Activated CD4-positive, alpha-beta T cell treated with anti-CD3 and anti-CD28 coated beads, Interleukin-2, amount 10 ng/mL, durations not matched to agents 24 days and 14 days (primary cell): ENCODE data around the gene MMP14. TPM values are rescaled to one million over a fixed set of nuclear protein-coding genes. Genes with fewer than 3 reads are reported as not detected.

Experiments
- DNase-seq: peaks from one replicate; pipeline ENCODE4 v3.0.0; 2022
- H3K27ac Mint-ChIP-seq: one replicate; pipeline ENCODE4 v1.8.0; 2022; ENCODE audit warnings: mild to moderate bottlenecking, mixed read lengths
- H3K27me3 Mint-ChIP-seq: one replicate; pipeline ENCODE4 v1.8.0; 2022; ENCODE audit warnings: mixed read lengths
- H3K36me3 Mint-ChIP-seq: one replicate; pipeline ENCODE4 v1.8.0; 2022; ENCODE audit warnings: low read depth, mild to moderate bottlenecking, mixed read lengths
- H3K4me1 Mint-ChIP-seq: one replicate; pipeline ENCODE4 v1.8.0; 2021; ENCODE audit warnings: mixed read lengths
- H3K4me3 Mint-ChIP-seq: one replicate; pipeline ENCODE4 v1.8.0; 2022; ENCODE audit warnings: mild to moderate bottlenecking, moderate library complexity, mixed read lengths
- H3K9me3 Mint-ChIP-seq: one replicate; pipeline ENCODE4 v1.8.0; 2021; ENCODE audit warnings: mixed read lengths
- intact Hi-C: fragments of 100-400 bp; cut with micrococcal nuclease; formaldehyde crosslinking; loops from one replicate; pipeline ENCODE4 v1.15.1; 2023
- total RNA-seq: library from RNA; stranded (reverse); gene quantifications from 2 replicates; pipeline ENCODE4 v1.2.3, GENCODE V29; 2022

Gene MMP14
- total RNA-seq, 1 donor from 2014 or later, result 3.2 TPM

- Mint-ChIP-seq H3K4me3 (no peak overlapping the region), H3K36me3 (peaks cover 13% of the 10 kb centered on the region), H3K27ac (no peak overlapping the region), H3K4me1 (peaks cover 32% of the 10 kb centered on the region), H3K9me3 (no peaks in the 10 kb centered on the region), H3K27me3 (peaks cover 8% of the 10 kb centered on the region)
- DNase-seq, result no peak
- intact Hi-C loops, result no loop called here
These were observed 47.8 kb downstream of the MMP14 start for GRCh38 chr14:22884076-22884737.

DNA sequence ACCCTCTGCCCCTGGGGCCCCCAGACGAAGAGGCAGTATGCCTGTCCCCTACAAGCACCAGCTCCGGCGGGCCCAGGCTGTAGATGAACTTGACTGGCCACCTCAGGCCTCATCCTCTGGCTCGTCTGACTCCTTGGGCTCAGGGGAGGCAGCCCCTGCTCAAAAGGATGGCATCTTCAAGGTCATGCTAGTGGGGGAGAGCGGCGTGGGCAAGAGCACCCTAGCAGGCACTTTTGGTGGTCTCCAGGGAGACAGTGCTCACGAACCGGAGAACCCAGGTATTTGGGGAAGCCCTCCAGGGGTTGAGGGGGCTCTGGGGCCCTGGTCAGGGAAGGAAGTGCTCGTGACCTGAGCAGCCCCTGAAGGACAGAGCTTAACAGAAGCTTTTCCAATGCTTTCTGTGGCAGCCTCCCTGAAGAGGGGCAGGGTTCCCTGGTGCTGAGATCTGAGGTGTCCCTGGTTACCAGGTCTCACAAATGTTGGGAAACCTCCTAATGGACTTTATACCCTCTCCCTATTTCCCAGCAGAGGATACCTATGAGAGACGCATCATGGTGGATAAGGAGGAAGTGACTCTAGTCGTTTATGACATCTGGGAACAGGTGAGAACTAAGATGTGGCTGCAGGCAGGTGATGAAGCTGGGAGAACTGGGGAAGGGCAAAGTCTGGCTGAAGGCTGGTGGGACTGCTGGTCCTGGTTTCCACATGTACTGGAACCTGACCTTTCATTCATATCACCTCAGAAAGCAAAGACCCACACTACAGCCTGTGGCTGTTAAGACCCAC, 48.5 kb downstream of the MMP14 start:
- H3K4me1 Mint-ChIP-seq, result peaks cover 33% of the 10 kb centered on the region
- peak; percentile 57 for DNase-seq
- H3K36me3 Mint-ChIP-seq, result peaks cover 9% of the 10 kb centered on the region
- H3K4me3 Mint-ChIP-seq, result no peak overlapping the region
- H3K27ac Mint-ChIP-seq, result no peak overlapping the region
- H3K27me3 Mint-ChIP-seq, result peaks cover 8% of the 10 kb centered on the region
- intact Hi-C loops, result no loop called here
- no peaks in the 10 kb centered on the region for H3K9me3 Mint-ChIP-seq

DNA sequence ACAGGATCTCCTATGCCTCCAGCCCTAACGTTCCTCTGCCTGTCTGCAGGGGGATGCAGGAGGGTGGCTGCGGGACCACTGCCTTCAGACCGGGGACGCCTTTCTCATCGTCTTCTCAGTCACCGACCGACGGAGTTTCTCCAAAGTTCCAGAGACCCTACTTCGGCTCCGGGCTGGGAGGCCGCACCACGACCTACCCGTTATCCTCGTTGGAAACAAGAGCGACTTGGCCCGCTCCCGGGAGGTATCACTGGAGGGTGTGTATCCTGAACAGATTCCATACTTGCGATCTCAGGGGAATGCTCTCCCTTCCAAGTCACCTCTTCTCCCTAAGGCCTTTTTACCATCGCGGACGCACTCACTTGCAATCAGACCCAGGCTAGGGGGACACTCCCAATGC, 49.6 kb downstream of the MMP14 start:
- intact Hi-C loops, result no loop called here

GRCh38 chr14:22886500-22887259, 50.3 kb downstream of the MMP14 start:
- H3K36me3 Mint-ChIP-seq, result peaks cover 11% of the 10 kb centered on the region
- H3K27ac Mint-ChIP-seq, result peak overlapping the region; percentile 92
- DNase-seq, result peak; percentile 90
- H3K4me1 Mint-ChIP-seq, result peaks cover 37% of the 10 kb centered on the region
- peaks cover 8% of the 10 kb centered on the region for H3K27me3 Mint-ChIP-seq
- no peaks in the 10 kb centered on the region for H3K9me3 Mint-ChIP-seq
- intact Hi-C loops, result loop anchor here (1.0 kb wide), 4 partner anchors 14 to 43 kb away; partner anchors contain the start of genes PRMT5 and RBM23
- H3K4me3 Mint-ChIP-seq, result peak overlapping the region; percentile 91

More for the DNA sequence above, 49.6 kb downstream of the MMP14 start:
- Mint-ChIP-seq H3K4me3 (peak overlapping the region; percentile 63), H3K9me3 (no peaks in the 10 kb centered on the region), H3K36me3 (peaks cover 11% of the 10 kb centered on the region), H3K27me3 (peaks cover 8% of the 10 kb centered on the region), H3K4me1 (peaks cover 37% of the 10 kb centered on the region), H3K27ac (peak overlapping the region; percentile 78)
- peak; percentile 56 for DNase-seq

GRCh38 chr14:22887260-22887989, 51.0 kb downstream of the MMP14 start:
- Mint-ChIP-seq H3K9me3 (no peaks in the 10 kb centered on the region), H3K4me3 (peak overlapping the region; percentile 91), H3K36me3 (peaks cover 13% of the 10 kb centered on the region), H3K27me3 (peaks cover 5% of the 10 kb centered on the region), H3K27ac (peak overlapping the region; percentile 92), H3K4me1 (peaks cover 35% of the 10 kb centered on the region)
- peak; percentile 85 for DNase-seq
- intact Hi-C loops, result loop anchor here (1.0 kb wide), 4 partner anchors 13 to 42 kb away; partner anchors contain the start of genes PRMT5 and RBM23

DNA sequence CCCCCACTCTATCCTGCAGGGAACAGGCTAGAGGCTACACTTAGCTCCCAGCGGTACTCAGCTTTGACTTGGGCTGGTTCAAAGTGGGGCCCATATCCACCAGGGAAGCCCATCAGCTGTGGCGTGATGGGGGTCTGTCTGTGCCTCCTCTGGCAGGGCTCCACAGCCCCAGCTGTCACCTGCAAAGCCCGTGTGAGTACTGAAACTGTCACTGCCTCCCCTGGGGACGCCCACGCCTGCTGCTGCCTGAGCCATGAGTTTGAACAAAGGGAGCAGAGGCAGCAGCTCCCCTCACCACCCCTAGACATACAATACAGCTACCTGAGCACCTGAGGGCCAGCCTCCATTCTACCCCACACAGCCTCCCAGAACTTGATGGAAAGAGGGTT, 51.6 kb downstream of the MMP14 start:
- DNase-seq, result peak; percentile 73
- peaks cover 5% of the 10 kb centered on the region for H3K27me3 Mint-ChIP-seq
- H3K4me1 Mint-ChIP-seq, result peaks cover 35% of the 10 kb centered on the region
- H3K36me3 Mint-ChIP-seq, result peaks cover 13% of the 10 kb centered on the region
- intact Hi-C loops, result loop anchor here (1.0 kb wide), 4 partner anchors 12 to 41 kb away; partner anchors contain the start of genes PRMT5 and RBM23
- H3K9me3 Mint-ChIP-seq, result no peaks in the 10 kb centered on the region
- H3K27ac Mint-ChIP-seq, result peak overlapping the region; percentile 92
- peak overlapping the region; percentile 91 for H3K4me3 Mint-ChIP-seq

DNA sequence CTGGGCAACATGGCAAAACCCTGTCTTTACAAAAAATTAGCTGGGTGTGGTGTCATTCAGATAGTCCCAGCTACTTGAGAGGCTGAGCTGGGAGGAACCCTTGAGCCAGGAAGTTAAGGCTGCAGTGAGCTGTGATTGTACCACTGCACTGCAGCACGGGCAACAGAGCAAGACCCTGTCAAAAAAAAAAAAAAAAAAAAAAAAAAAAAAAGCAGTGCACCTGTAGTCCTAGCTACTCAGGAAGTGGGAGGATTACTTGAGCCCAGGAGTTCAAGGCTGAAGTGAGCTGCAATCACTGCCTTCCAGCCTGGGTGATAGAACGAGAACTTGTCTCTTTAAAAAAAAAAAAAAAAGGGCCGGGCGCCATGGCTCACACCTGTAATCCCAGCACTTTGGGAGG, 52.3 kb downstream of the MMP14 start:
- Mint-ChIP-seq H3K27me3 (peaks cover 3% of the 10 kb centered on the region), H3K4me1 (peaks cover 32% of the 10 kb centered on the region), H3K27ac (no peak overlapping the region), H3K36me3 (peaks cover 13% of the 10 kb centered on the region), H3K9me3 (no peaks in the 10 kb centered on the region), H3K4me3 (no peak overlapping the region)
- intact Hi-C loops, result no loop called here
- peak; percentile 70 for DNase-seq

- peaks cover 3% of the 10 kb centered on the region for H3K27me3 Mint-ChIP-seq
- peaks cover 27% of the 10 kb centered on the region for H3K4me1 Mint-ChIP-seq
- intact Hi-C loops, result no loop called here
- no peak overlapping the region for H3K4me3 Mint-ChIP-seq
- no peaks in the 10 kb centered on the region for H3K9me3 Mint-ChIP-seq
- no peak overlapping the region for H3K27ac Mint-ChIP-seq
- H3K36me3 Mint-ChIP-seq, result peaks cover 14% of the 10 kb centered on the region
- no peak for DNase-seq
These were observed 54.0 kb downstream of the MMP14 start for GRCh38 chr14:22890416-22890815.

DNA sequence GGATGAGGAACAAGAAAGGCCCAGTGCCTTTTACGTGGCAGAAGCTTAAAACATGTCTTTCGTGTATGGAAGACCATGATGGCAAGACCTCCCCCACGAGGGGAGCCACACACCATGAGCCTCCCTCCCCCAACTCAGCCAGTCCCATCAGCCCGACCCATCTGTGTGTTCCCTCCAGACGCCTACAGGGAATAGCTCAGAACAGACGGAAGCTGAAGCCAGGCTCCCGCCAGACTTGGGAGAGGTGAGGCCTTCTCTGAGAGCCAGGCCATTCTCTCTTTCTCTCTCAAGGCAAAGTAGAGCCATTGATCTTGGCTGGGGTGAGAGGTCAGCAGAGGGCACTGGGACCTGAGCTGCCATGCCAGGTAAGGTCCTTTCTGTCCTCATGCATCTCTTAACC, 56.1 kb downstream of the MMP14 start:
- H3K9me3 Mint-ChIP-seq, result no peaks in the 10 kb centered on the region
- H3K4me3 Mint-ChIP-seq, result no peak overlapping the region
- intact Hi-C loops, result no loop called here
- H3K36me3 Mint-ChIP-seq, result peaks cover 9% of the 10 kb centered on the region
- H3K4me1 Mint-ChIP-seq, result peaks cover 14% of the 10 kb centered on the region
- no peak for DNase-seq
- no peak overlapping the region for H3K27ac Mint-ChIP-seq
- H3K27me3 Mint-ChIP-seq, result no peaks in the 10 kb centered on the region

DNA sequence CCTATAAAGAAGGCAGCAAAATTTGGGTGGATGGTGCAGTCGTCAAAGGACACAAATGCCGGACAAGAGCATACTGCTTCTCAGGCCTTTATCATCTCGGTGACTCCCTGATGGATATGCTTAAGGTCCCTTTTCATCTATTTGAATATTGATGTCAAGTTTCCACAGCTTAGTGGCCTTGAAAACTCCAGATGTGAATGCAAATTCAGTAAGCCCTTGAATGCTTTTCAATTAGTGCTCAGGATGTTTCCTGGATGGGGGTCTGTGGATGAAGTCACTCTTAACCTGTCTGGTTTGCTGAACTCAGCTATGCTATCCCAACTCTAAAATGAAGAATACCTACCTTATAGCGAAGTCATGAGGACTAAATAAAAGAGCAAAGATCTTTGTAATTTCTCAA, 57.3 kb downstream of the MMP14 start:
- peaks cover 10% of the 10 kb centered on the region for H3K4me1 Mint-ChIP-seq
- no peaks in the 10 kb centered on the region for H3K9me3 Mint-ChIP-seq
- DNase-seq, result no peak
- intact Hi-C loops, result no loop called here
- H3K4me3 Mint-ChIP-seq, result no peak overlapping the region
- H3K36me3 Mint-ChIP-seq, result peaks cover 12% of the 10 kb centered on the region
- no peak overlapping the region for H3K27ac Mint-ChIP-seq
- no peaks in the 10 kb centered on the region for H3K27me3 Mint-ChIP-seq

GRCh38 chr14:22895402-22895801, 59.0 kb downstream of the MMP14 start:
- peaks cover 8% of the 10 kb centered on the region for H3K4me1 Mint-ChIP-seq
- H3K27ac Mint-ChIP-seq, result no peak overlapping the region
- H3K9me3 Mint-ChIP-seq, result no peaks in the 10 kb centered on the region
- DNase-seq, result no peak
- peaks cover 12% of the 10 kb centered on the region for H3K36me3 Mint-ChIP-seq
- no peak overlapping the region for H3K4me3 Mint-ChIP-seq
- intact Hi-C loops, result no loop called here
- H3K27me3 Mint-ChIP-seq, result no peaks in the 10 kb centered on the region

DNA sequence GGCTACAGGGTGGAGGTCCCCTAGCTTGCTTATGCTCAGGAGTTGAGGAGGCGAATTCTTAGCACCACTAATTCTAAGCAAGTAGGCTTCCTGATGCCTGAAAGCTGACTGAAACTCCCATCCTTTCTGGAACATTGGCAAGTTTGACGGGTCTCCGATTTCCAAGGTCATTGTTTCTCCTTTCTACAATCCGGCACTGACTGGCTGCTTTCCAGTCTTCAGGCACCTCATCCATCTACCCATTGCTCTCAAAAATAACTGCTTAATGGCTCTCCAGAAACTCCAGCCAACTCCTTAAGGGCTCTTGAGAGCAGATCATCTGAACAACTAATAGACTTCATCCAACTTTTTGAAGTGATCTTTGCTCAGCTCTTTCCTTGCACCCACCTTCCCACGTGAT, 60.0 kb downstream of the MMP14 start:
- H3K27ac Mint-ChIP-seq, result no peak overlapping the region
- peaks cover 12% of the 10 kb centered on the region for H3K36me3 Mint-ChIP-seq
- H3K4me1 Mint-ChIP-seq, result peaks cover 14% of the 10 kb centered on the region
- no peak for DNase-seq
- H3K9me3 Mint-ChIP-seq, result no peaks in the 10 kb centered on the region
- intact Hi-C loops, result no loop called here
- no peak overlapping the region for H3K4me3 Mint-ChIP-seq
- H3K27me3 Mint-ChIP-seq, result no peaks in the 10 kb centered on the region

- intact Hi-C loops, result no loop called here
- Mint-ChIP-seq H3K4me1 (peaks cover 14% of the 10 kb centered on the region), H3K9me3 (no peaks in the 10 kb centered on the region), H3K4me3 (no peak overlapping the region), H3K36me3 (peaks cover 16% of the 10 kb centered on the region), H3K27me3 (no peaks in the 10 kb centered on the region), H3K27ac (no peak overlapping the region)
- DNase-seq, result no peak
These were observed 60.4 kb downstream of the MMP14 start for GRCh38 chr14:22896760-22897159.
